ENCODE measurements around the gene DCAF10.
"Not testable (repeated sequence)": the region's sequence is repeated elsewhere in the genome, so short reads cannot be mapped to it uniquely, and the experiment has no call there.

The DCAF10 gene

GRCh38 chr9:37800631-37801286, at the start of gene DCAF10:
Gene DCAF10 (plus strand): TSS chr9:37800797. CDS start chr9:37800867, 70 bp downstream.
- peak within 1 kb of the TSS; percentile 87 for H3K4me3 ChIP-seq (ENCODE audit: low read length)
- no peak for TF ChIP-seq CTCF (conservative IDR thresholded peaks at IDR 0.05; ENCODE audit: low read depth, low read length)
- peak; percentile 31 for DNase-seq (ENCODE audit: low read depth)

GRCh38 chr9:37751186-37751585, 49.4 kb upstream of the DCAF10 start:
- no peak for TF ChIP-seq CTCF (conservative IDR thresholded peaks at IDR 0.05; ENCODE audit: low read depth, low read length)
- H3K4me3 ChIP-seq (ENCODE audit: low read length), result no peak overlapping the region
- DNase-seq (ENCODE audit: low read depth), result no peak

GRCh38 chr9:37751704-37752103, 48.9 kb upstream of the DCAF10 start:
- not testable (repeated sequence) for H3K4me3 ChIP-seq (ENCODE audit: low read length); DNase-seq (ENCODE audit: low read depth)

- not testable (repeated sequence) for H3K4me3 ChIP-seq (ENCODE audit: low read length); DNase-seq (ENCODE audit: low read depth)
Observed at GRCh38 chr9:37752112-37752511, 48.5 kb upstream of the DCAF10 start.

GRCh38 chr9:37752642-37753488, 47.7 kb upstream of the DCAF10 start:
- peak overlapping the region; percentile 86 for H3K4me3 ChIP-seq (ENCODE audit: low read length)
- TF ChIP-seq CTCF (conservative IDR thresholded peaks at IDR 0.05; ENCODE audit: low read depth, low read length), result no peak
- DNase-seq (ENCODE audit: low read depth), result no peak

GRCh38 chr9:37753489-37754190, 47.0 kb upstream of the DCAF10 start, which contains the start of gene TRMT10B:
Gene TRMT10B (plus strand): TSS chr9:37753805. CDS start chr9:37761932, 8,127 bp downstream.
- peak within 1 kb of the TSS; percentile 86 for H3K4me3 ChIP-seq (ENCODE audit: low read length)
- DNase-seq (ENCODE audit: low read depth), result no peak
- no peak for TF ChIP-seq CTCF (conservative IDR thresholded peaks at IDR 0.05; ENCODE audit: low read depth, low read length)

GRCh38 chr9:37758747-37759146, 41.9 kb upstream of the DCAF10 start:
- TF ChIP-seq CTCF (conservative IDR thresholded peaks at IDR 0.05; ENCODE audit: low read depth, low read length), result no peak
- no peak overlapping the region for H3K4me3 ChIP-seq (ENCODE audit: low read length)
- no peak for DNase-seq (ENCODE audit: low read depth)
